HG03095 (cell line): Measurements from ENCODE around the gene LMBRD2.

Source experiments
- ATAC-seq: cut with Tn5 transposase; IDR thresholded peaks from one replicate; pipeline ENCODE4 v1.9.1; 2021; ENCODE audit warnings: moderate library complexity; ENCODE audit not compliant: unreplicated experiment

The LMBRD2 gene

DNA sequence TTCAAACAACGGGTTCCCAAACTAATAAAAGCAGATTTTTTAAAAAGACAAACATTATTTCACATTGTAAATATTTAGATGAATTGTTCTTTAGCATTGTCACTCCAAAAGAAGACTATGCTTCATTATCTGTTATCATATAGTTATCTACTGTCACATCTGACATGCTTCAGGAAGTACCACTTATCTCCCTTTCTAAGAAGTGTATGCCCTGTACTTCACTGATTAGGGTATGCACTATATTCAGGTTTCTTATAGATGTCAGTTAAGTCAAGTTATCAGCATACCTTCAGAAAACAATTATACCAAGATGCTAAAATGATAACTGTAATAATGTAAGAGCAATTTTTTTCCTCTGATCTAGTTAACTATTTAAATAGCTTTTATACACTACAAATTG is 40.4 kb downstream of the LMBRD2 start:
- ATAC-seq = no peak

DNA sequence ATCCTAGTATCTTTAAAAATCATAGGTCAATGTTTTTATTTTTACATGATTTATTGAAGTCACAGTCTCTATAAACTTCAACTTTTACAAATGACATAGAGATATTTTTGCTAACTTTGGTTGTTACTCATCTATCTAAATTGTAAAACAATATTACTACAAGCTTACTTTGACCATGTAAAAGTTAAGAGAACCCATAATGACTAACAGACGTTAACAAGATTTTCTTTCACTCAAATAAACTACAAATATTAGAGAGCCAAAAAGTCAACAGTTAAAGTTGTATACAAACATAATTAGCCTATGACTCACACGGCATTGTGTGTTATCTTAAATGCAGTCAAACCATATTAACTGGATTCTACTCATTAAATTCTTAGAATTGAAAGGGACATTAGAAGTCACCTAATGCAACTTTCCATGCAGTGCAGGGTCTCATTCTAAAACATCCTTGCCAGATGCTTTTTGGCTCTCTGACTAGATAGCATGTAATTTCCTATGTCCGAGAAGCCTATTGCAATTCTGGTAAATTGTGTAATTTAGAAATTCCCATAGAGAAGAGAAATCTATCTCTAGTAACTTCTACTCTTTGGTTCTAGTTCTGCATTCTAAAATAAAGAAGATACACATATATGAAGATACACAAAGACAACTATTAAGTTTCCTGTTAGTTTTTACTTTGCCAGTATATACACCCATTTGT is 42.8 kb downstream of the LMBRD2 start:
- ATAC-seq = no peak

DNA sequence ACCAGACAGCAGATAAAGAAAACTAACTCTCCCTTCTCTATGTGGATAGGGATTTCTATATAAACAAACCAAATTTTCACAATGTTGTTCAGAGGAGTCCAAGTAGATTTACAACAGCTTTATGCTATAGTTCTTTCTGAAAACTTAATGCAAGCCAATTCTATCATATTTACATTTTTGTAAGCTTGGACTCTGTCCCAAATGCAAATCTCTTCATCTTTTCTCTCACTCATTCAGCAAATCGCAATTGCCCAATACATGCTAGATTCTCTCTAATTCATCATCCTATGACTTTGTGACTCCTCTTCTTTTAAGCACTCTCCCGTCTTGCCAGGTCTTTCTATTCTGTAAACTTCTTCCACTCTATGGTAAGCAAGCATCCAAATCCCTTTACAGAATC is 45.9 kb downstream of the LMBRD2 start:
- ATAC-seq = no peak

DNA sequence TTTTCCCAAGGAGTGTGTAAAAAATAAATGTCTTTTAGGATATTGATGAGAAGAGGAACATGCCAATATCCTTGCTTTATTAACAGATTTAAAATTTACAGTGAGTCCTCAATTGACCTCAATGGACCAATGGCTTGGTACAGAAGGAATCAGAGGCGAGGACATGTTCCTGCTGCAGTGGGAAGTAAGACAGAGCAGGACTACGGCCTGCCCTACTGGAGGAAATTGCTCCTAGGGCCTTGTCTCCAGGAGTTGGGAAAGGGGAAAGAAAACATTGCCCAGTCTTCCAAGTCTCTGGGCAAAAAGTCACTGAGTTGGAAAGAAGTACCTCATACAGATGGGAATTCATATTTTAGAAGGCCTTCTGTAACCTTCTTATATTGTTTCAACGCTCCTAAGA is 51.9 kb downstream of the LMBRD2 start:
- ATAC-seq = no peak

DNA sequence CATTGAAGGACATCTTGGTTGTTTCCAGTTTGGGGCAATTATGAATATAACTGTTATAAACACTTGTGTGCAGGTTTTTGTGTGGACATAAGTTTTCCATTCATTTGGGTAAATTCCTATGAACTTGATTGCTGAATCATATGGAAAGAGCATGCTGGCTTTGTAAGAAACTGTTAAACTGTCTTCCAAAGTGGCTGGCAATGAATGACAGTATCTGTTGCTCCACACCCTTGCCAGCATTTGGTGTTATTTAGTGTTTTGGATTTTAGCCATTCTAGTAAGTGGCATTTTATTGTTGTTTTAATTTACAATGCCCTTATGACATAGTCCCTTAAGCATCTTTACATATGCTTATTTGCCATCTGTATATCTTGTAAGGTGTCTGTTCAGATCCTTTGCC is 55.2 kb downstream of the LMBRD2 start:
- ATAC-seq = no peak

DNA sequence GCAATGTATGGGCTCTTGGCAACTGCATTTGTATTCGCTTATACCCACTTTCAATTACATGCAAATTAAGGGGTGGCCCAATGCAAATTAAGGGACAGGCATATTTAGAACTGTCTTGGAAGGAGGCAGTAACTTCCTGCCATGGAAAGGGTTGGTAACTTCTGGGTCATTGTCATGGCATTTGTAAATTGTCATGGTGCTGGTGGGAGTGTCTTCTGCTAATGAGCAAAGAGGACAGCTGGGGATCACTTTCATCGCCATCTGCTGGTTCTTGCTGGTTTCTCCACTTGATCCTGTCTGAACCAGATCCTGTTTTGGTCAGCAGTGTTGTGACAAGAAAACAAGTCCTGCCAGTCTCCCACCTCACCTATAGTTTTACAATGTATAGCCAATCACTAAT is 61.7 kb downstream of the LMBRD2 start:
- peak; percentile 50 for ATAC-seq

DNA sequence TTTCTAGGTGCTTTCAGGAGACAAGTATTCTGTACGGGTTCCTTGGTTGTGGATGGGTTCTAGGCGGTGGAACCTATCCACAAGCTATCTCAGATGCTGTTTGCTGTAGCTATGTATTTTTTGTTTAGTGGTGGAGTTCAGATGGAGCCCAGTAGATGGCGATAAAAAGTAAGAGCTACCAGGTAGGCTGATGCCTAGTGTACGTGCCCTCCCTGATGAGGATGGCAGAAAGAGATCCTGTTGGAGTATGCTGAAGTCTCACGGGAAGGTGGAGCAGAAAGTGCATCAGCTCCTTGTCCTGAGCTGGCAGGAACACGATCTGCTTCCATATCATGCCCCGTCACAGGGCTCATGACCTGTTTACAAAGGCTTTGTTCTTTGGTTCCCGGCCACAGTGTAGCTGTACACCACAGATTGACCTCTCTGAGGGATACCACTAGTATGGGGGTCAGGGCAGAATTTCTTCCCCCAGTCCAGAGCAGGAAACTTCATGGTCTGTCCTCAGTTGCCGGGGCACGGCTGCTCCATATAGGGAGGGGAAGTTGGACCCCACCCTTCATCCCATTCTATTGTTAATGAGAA is 72.4 kb downstream of the LMBRD2 start:
- peak; percentile 96 for ATAC-seq

DNA sequence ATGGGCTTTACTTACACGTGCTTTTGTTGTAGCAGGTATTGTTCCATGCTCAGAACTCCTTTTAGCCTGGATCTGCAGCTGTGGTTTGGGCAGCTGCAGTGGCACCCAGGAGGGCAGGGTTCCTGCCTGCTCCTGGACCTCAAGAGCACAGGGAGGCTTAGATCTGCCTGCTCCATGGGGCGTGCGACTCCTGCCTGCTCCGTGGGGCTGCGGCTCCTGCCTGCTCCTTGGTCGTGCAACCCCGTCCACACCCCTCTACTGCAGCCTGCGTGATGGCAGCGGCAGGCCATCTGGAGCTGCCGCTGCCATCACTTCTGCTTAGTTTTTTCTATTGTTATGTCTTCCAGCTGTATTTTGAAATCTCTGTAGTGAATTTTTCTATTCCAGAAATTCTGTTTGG is 73.3 kb downstream of the LMBRD2 start:
- no peak for ATAC-seq

DNA sequence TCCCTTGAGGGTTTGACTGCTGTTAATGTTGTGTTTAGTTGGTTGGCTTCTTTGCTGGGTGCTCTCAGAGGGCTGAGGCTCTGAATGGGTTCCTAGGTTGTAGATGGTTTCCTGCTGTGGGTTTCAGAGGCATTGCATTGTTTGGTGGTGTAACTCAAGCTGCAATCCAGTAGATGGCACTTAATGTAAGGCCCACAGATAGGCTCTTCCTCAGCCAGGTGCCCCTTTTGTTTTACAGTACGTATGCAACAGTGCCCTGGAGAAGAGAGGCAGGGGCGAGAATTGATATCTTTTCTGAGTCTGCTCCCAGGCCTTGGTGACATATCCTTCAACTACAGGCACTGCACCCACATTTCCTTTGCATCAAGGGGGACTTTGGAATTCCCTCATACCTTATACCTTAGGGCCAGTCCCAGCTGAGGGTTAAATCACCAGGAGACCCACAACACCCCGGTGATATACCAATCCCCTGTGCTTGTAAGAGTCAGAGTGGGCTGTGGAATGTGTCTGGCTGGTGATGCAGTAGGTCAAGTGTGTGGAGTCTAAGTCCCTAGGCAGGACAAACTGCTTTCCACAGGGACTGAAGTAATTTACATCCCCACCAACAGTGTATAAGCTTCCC is 78.0 kb downstream of the LMBRD2 start:
- ATAC-seq = no peak

DNA sequence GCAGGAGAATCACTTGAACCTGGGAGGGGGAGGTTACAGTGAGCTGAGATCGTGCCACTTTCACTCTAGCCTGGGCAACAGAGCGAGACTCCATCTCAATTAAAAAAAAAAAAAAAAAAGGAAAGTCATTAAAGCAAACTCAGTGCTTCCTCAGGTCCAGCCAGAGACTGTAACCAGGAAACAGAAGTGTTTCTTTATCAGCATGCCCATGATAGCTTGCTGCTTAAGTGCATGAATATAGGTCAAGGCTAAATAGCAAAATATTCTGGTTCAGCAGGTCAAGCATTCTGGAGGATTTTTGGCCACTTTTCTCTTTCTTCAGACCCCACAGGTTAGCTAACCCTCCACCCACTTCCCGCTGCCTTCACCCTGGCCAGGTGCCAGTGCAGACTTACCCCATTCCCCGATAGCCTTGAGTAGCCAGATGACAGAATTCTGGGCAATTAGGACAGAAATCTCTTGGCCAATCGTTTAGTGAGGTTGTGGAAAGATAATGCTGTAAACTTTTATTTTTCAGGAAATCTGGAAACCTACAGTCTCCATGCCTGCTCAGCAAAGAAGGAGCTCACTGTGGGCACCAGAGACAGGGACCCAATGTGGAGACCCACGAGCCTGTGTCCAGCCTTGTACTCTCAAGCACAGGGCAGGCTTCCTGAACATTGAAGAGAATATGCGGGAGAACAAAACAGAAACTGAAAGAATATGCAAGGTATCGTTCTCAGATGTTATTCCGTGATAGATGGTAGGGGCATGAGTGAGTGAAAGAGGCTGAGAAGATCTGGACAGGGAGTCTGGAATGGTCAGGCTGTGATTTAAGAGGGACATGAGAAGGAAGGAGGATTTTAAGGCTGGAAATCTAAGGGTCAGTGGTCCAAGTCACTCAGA is 80.8 kb downstream of the LMBRD2 start:
- peak; percentile 72 for ATAC-seq

DNA sequence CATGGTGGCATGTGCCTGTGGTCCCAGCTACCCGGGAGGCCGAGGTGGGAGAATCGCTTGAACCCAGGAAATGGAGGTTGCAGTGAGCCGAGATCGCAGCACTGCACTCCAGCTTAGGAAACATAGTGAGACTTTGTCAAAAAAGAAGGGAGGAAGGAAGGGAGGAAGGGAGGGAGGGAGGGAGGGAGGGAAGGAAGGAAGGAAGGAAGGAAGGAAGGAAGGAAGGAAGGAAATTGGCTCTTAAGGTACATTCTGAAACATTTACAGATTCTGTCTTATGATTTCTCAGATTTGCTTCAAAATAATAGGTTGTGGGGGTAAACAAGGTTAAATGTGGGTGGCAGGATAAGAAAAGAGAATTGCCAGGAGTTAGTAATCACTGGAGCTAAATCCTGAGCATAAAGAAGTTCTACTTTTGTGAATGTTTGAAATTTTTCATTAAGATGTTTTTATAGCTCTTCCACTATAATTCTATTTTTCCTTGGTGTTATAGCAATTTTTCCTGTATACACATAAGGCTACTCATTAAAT is 82.9 kb downstream of the LMBRD2 start:
- ATAC-seq = no peak

DNA sequence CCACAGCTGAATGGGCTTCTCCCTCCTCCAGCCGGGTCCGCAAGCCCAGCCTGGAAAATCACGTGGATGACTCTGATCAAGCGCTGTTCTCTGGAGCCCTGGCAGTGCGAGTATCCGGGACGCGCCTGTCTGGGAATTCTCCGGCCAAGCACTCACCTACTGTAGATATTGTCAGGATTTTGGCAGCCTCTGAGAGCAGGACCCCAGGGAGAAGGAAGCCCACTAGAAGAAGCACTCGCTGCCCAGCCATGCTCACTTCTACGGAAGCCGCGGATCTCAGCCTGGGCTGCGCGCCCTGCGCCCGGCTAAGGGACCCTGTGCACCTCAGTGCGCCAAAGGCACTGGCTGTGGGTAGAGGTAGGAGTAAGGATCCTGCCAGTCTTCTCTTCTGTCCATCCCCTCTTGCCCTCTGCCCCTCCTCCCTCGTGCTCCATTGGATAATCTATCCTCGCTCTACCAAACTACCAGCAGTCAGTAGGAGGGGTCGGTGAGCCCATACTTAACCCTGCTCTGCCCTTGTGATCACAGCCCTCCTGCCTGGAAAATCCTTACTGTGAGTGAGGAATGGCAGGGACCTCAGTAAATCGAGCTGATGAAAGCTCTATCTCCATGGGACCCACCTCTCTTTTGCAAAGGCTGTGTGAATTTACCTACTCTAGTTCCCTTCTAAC is 85.0 kb downstream of the LMBRD2 start, which contains the start of gene UGT3A2:
TSS of gene UGT3A2 (minus strand) at position 343 of the 671 bp plus-strand sequence. CDS start at position 250, 93 bp downstream.
- no peak for ATAC-seq

DNA sequence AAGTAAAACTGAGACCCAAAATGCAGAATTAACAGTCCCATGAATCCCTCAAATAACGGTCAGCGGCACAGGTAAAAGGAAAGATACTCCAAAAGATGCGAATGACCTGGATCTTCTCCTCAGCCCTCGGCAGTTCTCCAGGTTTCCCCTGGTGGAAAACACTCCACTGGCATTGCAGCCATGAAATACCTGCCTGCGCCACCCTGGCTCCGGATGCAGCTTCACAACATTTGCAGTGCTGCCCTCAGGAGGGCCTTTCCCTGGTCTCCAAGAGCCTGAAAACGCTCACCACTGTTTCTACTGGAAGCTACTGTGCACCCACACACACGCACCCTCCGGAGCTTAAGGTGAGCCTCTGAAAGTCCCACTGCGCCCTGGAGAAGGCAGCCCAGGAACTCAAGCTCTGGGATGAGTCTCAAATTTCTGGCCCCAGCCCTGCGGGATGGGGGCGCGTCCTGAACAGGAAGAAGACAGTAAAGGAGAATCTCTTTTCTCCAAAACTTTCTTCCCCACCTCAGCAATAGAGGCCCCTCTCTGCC is 85.6 kb downstream of the LMBRD2 start:
- ATAC-seq = no peak

DNA sequence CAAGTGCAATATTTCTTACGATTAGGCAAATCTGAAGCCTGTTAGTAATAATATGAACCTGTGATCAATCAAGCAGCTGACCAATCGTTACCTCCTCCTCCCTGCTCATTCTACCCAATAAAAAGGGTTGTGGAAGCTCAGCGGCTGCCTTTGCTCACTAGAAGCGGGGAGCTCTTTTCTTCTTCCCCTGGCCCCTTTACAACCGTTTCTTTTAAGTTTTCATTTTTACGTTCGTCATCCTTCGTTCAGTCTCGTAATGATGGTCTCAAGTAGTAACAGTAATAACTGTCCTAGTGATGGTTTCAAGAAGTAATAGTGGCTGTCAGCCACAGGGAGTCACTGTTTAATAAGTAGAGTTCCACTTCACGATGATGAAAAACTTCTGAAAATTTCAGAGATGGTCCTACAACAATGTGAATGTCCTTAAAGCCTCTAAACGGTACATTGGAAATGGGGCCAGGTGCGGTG is 91.2 kb downstream of the LMBRD2 start:
- no peak for ATAC-seq

DNA sequence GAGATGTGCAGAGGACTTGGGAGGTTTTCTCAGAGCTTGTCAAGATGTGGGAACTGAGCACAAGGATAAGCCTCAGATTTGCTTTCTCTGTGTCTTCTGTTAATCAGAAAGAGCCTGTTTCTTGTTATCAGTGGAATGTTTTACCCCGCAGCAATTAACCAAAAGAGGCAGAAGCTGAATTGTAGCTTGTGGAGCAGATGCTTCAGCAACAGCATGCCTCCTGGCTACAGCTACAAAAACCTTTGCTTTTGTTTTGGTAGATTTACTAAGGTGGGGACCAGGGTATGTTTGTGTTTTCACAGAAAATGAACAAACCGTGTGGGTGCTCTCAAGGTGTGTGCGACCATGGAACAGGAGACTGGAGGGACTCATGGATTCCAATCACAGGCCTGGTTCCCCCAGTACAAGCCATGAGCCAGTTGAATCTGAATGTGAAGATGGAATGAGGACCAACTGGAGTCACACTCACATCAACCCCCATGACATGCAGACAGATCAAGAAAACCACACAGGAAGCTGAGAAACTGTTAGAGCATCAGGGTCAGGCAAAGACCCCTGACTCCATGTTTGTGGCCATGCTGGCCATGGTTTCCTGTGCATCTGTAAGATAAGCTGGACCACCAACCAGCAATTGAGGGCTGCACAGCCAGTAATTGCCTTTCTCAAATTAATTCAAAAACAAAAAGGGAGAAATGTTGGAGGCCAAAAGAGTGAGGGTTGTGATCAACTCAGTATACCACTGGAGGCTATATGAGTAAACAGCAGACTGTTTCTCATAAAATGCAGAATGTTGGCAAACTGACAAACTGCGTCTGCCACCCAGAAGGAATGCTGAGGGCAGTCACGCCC is 91.9 kb downstream of the LMBRD2 start:
- ATAC-seq = no peak

DNA sequence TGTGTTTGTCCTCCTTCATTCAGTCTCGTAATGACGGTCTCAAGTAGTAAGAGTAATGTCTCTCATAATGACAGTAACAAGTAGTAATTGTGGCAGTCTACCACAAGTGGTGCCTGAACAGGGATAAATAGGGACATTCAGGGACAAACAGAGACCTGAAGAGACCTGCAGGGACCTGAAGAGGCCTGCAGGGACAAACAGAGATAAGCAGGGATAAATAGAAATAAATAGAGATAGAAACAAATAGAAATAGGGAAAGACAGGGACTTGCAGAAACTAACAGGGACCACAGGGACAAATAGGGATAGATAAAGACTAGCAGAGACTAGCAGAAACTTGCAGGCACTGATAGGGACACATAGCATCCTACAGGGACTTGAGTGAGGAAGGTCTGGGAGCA is 92.9 kb downstream of the LMBRD2 start:
- no peak for ATAC-seq

DNA sequence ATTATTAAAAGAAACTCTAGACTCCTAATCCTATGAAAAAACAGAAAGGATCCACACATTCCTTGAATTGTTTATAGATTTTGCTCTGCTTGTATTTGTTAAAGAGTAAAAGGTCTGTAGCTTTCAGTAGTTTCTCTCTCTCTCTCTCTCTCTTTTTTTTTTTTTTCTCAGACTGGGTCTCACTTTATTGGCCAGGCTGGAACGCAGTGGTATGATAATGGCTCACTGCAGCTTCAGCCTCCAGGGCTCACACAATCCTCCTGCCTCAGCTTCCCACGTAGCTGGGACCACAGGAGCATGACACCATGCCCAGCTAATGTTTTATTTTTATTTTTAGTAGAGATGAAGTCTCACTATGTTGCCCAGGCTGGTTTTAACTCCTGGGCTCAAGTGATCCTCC is 94.3 kb downstream of the LMBRD2 start:
- no peak for ATAC-seq

DNA sequence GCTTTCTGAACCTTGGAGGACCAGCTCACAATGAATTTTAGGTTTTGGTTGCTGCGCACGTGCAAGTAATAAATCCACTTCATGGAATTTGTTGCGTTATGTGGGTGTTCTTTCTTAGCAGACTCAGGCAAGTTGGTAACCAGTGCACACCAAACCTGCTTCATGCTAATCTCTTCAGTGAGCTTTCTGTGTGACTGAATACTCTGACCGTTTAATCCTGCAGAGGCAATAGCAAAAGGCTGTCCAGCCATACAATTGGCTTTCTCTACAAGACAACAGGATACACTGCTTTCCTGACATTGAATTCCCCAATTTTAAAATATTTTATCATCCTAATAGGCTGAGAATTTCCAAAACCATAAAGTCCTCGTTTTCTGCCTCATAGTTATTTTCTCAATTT is 95.3 kb downstream of the LMBRD2 start:
- no peak for ATAC-seq

DNA sequence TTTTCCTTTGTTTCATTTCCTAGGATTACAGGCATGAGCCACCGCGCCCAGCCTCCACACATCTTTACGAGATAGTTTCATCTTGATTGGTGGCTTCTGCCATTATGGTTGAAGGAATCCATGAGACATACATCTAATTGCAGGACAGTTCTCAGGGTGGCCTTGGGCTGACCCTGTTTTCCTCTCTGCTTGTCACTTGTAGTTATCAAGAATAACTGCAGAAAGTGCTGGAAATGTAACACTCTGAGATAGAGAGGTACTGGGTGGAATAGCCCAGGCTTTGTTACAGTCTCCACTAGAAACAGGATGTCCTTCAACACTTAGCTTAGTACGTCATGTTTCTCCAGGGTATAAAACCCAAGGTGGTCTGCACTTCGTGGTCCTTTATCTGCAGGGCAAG is 95.7 kb downstream of the LMBRD2 start:
- ATAC-seq = no peak
